Fibroblast of lung (primary cell): ENCODE measurements around the gene RCBTB2. TPM values are rescaled to one million over a fixed set of nuclear protein-coding genes. Genes with fewer than 3 reads are reported as not detected.

Experiments
- polyA plus RNA-seq, 2 donors: library from polyadenylated mRNA; depleted of rRNA in 1 of 2; stranded (reverse) in 1 of 2; unstranded in 1 of 2; fragments of >200 nt; gene quantifications; 2 replicates each; pipeline ENCODE4 v1.2.1, GENCODE V29; 2011 to 2012; ENCODE audit warnings: missing spikeins in 1 of 2
- total RNA-seq: library from RNA; depleted of rRNA; stranded (reverse); fragments of >200 nt; gene quantifications from 2 replicates; pipeline ENCODE4 v1.2.1, GENCODE V29; 2014

Gene RCBTB2
- total and polyA plus RNA-seq, 2 donors (not counting 1 experiment from before 2014, with no cell fraction given) = 8.4 to 9.6 TPM

Other genes with a start within 250 kb of the RCBTB2 start
- 21.1 and 31.9 TPM in 2 replicates for gene RB1, start 229.3 kb downstream of the RCBTB2 start, total RNA-seq
- 32.8 and 39.7 TPM in 2 replicates for gene RB1, start 229.3 kb downstream of the RCBTB2 start, polyA plus RNA-seq
- 4.9 and 7.6 TPM in 2 replicates for gene LPAR6, start 120.0 kb downstream of the RCBTB2 start, total RNA-seq
- 3.6 and 6.8 TPM in 2 replicates for gene LPAR6, start 120.0 kb downstream of the RCBTB2 start, polyA plus RNA-seq
- gene CYSLTR2, start 120.8 kb upstream of the RCBTB2 start, total RNA-seq = not detected in 2 replicates
- gene CYSLTR2, start 120.8 kb upstream of the RCBTB2 start, polyA plus RNA-seq = 0.03 TPM in 1 of 2 replicates, not detected in the other